ENCODE data around the gene MYOM1.
"Not testable (repeated sequence)": the region's sequence is repeated elsewhere in the genome, so short reads cannot be mapped to it uniquely, and the experiment has no call there.

MYOM1 gene

DNA sequence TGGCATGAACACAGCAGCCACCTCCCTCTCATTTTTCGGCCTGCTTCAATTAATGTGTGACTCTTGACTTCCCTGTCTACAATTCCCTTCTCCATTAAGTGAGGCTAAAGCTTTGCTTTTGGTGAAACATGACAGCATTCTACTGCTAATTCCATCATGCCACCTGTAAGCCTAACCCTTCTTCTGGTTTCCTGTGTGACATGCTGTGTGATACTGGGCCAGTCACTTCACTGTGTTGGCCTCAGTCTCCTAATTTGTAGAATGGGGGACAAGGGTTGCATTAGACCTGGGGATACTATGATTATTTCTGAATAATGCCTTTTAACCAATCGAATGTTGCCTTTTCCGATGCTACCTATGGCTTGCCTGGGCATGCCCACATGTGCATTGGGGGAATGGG lies 146.4 kb downstream of the MYOM1 start:
- not testable (repeated sequence) for FAIRE-seq

DNA sequence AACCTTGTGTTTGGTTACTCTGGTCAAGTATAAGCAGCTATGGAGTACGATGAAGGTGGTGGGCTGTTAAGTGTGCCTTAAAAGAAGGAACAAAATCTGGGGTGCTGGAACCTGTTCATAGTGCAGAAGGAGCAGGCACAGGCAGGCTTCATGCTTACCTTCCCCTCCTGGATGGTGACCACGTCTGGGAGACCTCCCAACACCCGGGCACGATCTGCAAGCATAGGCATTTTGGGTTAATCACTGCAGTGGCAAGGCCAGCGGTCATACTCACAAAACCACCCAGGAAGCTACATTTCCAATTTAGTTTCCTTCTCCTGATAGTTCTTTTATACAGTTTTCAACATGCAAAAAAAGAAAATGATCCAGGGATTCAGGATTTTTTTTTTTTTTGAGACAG lies 148.1 kb downstream of the MYOM1 start:
- FAIRE-seq: no peak

DNA sequence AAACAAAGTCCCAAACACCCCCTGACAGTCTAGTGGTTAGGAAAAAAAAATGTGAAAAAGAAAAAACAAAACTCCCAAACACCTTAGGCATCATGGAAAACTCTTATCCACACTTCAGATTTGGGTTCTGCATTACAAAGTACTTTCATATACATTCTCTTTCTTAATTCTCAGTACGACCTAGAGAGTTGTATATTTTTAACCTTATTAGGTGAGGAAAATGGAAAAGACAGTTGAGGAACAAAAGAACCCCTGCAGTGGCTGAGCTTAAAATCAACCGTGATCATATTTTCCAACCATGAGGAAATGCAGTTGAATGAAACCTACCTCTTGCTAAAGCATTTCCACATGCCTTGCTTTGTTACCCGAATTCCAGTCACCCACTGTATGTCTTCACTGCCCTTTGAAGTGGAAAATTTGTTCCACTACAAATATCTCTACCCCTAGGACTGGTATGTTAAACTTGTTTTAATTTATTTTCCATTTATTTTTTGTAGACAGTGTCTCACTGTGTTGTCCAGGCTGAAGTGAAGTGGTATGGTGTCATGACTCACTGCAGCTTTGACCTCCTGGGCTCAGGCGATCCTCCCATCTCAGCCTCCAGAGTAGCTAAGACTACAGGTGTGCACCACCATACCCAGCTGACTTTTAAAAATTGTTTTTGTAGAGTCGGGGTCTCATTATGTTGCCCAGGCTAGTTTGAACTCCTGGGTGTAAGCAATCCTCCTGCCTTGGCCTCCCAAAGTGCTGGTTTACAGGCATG lies 149.9 kb downstream of the MYOM1 start:
- FAIRE-seq: no peak

DNA sequence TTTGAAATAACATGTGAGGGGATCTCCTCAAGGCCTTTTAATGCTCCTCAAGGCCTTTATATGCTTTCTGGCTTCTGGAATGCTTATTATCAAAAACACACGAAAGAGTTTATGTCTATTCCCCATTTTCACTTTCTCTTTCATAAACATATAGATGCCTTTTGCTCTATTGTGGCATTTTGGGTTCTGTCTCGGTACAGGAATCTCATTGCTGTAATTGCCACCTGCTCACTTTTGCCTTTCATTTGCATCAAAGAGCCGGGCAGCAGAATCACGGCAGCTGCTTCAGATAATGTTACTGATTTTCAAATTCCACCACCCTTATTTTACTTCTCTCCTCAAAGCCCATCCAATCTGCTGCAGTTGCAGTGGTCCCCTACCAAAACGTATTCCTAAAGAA lies 152.0 kb downstream of the MYOM1 start:
- FAIRE-seq: no peak

DNA sequence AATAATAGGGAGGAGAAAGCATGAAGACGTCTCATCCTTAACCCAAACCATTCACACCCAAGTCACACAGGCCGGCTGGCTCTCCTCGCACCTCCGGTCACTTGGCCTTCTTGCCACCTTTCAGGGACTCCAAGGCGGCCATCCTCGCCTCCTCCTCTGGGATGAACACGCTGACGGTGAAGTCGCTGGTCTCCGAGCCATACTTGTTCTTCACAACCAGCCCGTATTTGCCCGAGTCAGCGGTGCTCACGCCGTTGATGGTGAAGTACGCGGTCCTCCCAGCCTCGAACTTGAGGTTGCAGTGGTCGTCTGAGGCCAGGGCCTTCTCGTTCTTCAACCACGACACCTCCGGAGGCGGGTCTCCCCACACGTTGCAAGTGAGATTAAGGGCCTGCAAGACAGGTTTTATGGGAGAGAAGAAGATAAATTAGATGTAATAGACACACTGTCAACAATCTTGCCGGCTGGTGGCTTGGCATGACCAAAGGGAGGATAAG lies 152.6 kb downstream of the MYOM1 start:
- FAIRE-seq: no peak

DNA sequence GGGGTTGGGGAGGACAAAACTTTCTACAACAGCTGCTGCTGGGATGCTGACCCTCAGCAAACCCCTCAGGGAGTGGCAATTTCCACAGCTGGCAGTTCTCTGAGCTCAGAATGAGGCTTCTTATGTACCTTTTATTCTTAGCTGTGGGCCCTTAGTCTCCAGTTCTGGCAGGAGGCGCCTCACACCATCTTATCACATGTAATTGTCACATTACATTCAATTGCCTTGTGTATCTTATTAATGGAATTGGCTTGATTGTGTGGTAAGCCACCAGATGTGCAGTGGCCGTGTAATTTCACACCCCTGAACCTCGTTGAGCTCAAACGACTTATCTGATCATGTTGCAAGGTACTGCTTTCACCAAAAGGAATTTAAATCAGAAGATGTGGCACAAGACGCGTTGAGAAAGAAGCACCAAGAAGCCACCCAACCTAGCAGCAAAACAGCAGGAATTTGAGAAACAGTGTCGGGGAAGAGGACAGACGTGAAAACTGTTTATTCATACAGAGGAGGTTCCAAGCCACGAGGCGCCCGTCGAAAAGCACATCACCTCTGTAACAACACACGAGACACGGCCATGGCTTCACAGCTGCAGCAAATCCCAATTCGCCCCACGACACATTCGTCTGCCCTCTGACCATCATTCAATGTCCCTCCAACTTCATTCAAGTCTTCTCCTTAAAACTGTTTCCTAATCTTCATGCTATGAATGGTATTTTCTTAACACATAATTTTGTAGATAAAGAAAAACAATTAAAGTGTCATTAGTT lies 153.2 kb downstream of the MYOM1 start:
- FAIRE-seq: no peak

DNA sequence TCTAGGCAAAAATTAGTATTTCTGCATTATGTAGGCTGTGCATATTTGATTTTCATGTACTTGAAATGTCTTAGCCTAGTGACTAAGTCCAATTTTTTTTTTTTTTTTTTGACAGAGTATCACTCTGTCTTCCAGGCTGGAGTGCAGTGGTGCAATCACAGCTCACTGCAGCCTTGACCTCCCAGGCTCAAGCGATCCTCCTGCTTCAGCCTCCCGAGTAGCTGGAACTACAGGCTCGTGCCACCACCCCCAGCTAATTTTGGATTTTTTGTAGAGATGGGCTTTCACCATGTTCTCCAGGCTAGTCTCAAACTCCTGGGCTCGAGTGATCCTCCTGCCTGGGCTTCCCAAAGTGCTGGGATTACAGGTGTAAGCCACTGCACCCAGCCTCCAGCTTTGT lies 156.0 kb downstream of the MYOM1 start:
- not testable (repeated sequence) for FAIRE-seq

DNA sequence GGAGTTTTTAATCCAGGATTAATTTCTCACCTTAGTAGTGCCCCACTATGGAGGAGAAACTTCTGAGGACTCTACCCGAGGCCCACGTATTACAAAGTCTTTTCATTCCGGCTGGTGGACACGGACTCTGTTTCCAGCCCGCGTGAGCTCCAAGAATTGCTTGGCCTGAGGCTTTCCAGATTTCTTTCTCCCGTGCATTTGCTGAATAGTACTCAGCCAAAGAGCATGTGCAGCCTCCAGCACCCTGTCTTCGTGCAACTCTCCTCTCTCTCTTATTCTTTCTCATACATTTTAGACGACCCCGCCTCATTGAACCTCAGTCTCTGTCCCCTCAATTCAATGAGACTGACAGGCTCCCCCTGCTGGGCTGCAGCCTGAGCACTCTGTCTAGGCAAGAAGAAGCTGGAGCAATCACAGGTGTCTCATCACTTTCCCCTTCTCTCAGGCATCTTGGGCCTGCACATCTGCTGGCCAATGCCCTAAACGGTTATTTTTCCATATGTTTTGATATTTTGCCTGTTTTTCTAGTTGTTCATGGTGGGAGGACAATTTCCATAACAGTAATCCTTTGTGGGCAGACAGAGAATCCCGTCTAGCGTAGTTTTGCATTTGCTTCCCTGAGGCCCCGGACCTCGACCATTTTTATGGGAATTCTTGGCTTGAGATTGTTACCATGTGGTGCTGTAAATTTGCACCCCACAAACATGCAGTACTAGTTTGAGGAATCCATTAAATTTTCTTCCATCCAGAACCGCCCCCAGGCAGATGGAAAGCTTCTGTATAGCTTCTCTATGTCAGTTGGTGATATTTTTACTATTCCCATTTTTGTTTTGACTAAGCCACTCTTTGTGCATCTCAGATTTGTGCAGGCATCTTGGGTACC lies 156.7 kb downstream of the MYOM1 start:
- FAIRE-seq: no peak

DNA sequence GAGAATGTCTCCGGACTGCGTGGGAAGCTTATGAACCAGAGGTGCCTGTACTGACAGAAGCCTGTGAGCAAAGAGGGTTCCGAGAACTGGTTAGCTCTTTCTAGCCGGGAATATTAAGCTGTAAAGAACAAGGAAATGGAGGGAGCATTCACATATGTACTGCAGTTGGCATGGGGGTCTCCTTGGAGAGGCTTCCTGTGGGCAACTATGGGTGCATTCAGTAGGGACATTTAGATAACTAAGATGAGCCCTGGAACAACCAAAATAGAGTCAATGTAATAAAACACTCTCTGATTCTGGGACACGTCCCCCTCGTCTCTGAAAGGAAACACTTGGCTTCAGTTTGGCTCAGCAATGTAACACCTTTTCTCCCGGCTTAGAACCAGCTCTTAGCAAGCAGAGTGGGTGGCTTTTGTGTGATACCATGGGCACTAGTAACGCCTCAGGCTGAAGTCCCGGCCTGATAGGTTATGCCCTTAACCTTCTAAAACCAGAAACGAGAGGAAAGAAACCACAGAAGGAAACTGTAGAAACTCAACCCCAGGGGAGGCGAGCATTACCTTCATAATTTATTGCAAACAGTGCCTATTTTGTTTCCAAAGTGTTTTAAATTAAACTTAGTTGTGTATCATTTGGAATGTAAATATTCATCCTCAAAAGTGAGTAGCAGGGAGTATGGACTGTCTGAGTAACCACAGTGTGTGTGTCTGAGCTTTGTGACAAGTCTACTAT lies 158.0 kb downstream of the MYOM1 start:
- no peak for FAIRE-seq

DNA sequence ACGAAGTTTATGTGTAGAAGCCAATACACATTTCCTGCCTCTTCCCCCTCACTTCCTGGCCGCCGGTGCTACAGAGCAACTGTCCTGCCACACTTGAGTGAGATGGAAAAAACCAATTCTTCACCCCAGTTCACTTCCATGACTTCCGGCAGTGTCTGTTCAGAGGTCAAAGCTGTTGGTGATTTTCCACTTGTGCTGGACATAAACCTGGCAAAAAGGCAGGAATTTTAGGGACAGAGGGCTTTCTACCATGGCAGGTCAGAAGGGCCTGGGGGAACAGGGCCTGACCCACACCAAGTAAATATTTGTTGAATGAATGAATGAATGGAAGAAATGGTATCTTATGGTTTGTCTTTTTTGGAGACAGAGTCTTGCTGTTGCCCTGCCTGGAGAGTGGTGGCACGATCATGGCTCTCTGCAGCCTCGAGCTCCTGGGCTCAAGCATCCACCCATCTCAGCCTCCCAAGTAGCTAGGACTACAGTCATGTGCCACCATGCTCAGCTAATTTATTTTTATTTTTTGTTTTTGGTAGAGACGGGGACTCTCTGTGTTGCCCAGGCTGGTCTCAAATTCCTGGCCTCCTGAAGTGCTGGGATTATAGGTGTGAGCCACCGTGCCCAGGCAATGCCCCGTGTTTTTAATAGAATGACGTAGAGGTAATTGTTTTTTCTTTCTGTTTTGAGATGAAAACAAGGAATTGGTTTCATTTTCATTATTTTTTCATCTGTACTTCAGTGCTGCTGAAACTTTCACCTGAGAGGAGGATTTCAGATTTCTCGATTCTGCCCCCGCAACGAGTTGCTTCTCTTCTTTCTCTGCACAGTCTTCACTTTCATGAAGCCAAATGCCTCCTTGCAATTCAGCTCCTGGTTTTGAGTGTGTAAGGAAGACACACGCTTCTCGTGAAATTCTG lies 158.8 kb downstream of the MYOM1 start:
- FAIRE-seq: no peak

DNA sequence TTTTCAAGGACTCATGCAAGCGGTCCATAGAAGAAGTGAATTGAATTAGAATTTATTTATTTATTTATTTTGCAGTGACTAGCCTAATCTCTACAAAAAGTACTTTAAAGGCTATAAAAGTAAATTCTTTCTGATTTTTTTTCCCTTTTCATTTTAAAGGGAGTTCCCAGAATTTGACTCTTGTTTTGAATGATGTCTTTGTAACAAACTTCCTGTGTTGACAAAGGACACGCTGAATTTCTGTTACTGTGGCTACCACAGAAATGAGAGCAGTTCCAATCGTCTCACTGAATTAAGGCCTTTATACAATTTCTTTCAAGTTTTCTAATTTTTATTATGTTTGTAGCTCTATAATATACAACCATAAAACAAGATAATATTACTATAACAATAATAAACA lies 160.5 kb downstream of the MYOM1 start:
- FAIRE-seq: no peak

DNA sequence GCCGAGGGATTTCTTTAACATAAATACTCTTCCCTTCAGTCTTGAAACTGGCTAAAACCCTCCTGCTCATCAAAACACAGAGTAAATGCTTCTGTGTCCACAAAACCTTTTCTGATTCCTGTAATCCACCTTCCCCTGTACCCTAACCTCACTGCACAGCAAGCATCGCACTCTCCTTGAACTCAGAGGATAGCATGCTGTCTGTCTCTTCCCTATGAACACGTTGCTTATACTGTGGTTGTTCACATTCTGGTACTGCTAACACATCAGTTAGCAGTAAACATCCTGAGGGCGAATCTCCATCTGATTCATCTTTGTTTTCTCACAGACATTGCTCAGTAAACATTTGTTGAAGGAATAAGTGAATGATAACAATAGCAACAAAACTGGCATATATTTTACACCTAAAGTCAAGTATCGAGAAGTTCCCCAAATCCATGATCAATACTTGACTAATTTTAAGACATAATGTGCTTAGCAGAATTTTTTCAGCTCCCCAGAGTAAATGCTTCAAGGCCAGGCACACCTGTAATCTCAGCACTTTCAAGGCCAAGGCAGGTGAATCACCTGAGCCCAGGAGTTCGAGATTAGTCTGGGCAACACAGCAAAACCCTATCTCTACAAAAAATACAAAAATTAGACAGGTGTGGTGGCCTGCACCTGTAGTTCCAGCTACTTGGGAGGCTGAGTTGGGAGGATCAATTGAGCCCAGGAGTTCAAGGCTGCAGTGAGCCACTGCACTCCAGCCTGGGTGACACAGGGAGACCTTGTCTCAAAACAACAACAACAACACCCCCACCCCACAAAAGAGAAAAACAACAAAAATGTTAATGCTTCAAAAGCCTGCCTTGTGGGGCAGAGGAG lies 161.2 kb downstream of the MYOM1 start:
- no peak for FAIRE-seq

DNA sequence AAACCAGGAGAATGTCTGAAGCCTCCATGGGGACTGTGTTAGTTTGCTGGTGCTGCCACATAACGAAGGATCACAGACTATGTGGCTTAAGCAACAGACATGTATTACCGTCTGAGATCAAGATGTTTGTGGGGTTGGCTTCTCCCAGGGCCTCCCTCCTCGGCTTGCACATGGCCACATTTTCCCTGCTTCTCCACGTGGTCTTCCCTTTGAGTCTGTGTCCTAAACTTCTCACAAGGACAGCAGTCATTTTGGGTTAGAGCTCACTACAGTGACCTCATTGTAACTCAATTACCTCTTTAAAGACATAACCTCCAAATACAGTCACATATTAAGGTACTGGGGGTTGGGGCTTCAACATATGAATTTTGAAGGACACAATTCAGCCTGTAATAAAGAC lies 162.2 kb downstream of the MYOM1 start:
- FAIRE-seq: no peak

DNA sequence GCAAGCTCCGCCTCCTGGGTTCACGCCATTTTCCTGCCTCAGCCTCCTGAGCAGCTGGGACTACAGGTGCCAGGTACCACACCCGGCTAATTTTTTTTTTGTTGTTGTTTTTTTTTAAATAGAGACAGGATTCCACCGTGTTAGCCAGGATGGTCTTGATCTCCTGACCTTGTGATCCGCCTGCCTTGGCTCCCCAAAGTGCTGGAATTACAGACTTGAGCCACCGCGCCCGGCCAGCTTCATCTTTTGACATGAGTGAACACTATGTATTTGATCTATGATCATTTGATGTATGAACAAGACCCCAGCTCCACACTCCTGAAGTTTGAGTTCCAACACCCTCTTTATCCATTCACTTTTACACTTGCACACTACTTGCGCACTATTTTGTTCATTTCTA lies 163.5 kb downstream of the MYOM1 start:
- no peak for FAIRE-seq

DNA sequence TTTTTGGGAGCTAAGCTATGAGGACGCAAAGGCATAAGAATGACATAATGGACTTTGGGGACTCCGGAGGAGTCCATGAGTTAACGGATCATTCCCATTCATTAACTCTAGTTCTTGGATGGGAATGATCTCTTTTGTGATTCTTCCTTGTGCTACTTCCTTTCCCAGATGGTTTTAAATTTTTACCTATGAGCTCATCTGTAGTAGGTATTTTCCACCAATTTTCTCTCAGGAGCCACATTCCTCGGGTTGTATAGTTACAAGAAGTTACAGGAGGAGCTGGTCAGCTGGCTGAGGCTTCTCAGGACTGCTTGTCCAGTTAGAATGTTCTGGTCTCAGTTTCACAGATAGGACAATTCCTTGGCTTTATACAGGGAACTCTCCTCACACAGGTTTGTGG lies 164.0 kb downstream of the MYOM1 start:
- FAIRE-seq: no peak

DNA sequence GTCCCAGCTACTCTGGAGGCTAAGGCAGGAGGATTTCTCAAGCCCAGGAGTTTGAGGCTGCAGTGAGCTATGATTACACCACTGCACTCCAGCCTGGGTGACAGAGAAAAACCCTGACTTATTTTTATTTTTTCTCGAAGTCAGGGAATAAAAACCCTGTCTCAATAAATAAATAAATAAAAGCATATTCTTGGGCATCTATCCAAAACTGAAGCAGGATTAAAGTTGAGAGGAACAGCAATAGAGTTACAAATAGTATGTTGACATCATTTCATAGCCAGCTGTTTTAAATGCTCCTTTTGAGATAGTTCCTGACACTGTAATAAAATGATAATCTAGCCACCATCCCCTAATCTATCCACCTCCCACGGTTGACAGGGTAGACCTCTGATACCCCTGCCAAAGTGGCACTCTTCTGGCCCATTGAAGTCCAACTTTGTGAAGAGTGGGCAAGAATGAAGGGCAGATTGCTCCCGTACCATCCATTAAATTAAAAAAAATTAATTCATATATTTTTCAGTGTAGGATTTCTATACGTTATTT lies 164.5 kb downstream of the MYOM1 start:
- no peak for FAIRE-seq

DNA sequence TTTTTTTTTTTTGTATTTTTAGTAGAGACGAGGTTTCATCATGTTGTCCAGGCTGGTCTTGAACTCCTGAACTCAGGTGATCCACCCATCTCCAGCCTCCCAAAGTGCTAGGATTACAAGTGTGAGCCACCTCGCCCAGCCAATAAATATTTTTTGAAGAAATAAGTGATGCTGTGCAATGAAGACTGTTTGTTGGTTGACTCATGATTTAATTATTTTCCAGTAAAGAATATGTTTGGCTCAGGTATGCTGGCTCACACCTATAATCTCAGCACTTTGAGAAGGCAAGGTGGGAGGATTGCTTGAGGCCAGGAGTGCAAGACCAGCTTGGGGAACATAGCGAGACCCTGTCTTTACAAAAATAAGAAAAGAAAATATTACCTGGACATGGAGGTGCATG lies 165.0 kb downstream of the MYOM1 start:
- no peak for FAIRE-seq

DNA sequence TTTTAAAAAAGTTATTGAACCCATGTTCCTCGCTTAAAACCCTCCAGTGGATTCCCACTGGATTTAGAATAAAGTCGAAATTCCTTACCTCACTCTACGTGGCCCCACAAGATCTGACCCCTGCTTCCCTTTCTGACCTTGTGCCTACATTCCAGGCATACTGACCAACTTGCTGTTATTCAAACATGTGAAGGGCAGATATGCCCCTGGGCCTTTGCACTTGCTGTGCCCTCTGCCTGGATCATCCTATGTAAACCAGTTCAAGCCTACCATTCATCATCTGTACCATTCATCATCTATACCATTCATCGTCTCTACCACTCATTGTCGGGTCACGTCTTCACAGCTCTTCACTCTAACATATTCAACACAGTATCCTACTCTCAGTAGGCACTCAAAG lies 165.6 kb downstream of the MYOM1 start:
- no peak for FAIRE-seq

DNA sequence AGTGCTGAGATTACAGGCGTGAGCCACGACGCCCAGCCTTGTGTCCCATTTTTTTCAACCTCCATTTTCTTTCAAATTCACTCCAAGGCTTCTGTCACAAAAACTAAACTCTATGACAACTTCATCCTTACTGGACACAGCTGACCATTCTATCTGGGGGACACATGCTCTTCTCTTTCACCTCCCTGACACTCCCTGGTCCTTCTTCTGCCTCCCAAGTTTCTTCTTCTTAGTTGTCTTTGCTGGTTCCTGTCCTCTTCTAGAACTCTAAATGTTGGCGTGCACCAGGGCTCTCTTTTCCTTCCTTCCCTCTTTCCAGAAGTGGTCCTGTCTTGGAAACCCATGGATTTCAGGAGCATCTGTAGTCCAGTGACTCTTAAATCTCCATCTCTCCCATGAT lies 166.7 kb downstream of the MYOM1 start:
- no peak for FAIRE-seq

DNA sequence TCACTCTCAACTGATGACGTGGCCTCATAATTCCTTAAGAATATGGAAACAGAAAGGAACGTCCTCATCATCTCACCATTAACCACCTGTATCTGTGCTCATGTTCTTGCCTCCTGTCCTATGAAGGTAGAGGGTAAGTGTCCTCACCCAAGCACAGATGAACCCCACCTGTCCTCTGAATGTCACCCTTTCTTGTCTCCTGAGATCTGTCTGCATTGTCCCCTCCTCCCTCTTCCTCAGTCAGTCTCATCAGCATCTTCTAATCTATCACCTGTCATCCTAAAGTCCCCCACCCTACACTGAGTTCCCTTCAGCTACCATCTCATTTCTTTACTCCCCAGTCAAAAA lies 167.4 kb downstream of the MYOM1 start:
- no peak for FAIRE-seq

All from TTC549 (cell line).